Colonic mucosa (tissue), 4 donors: Measurements from ENCODE around the gene TIGAR. TPM values are rescaled to one million over a fixed set of nuclear protein-coding genes. Genes with fewer than 3 reads are reported as not detected.

ENCODE experiments used
- DNase-seq: peaks from one replicate; pipeline ENCODE4 v3.0.0-alpha.2; 2020
- H3K27ac ChIP-seq: fragments of 200-600 bp; one replicate; pipeline ENCODE4 v1.8.0; 2021
- H3K27me3 ChIP-seq: fragments of 200-600 bp; one replicate; pipeline ENCODE4 v1.8.0; 2021
- H3K36me3 ChIP-seq: fragments of 200-600 bp; one replicate; pipeline ENCODE4 v1.8.0; 2021
- H3K4me1 ChIP-seq: fragments of 200-600 bp; one replicate; pipeline ENCODE4 v1.8.0; 2021; ENCODE audit warnings: mild to moderate bottlenecking
- H3K4me3 ChIP-seq: fragments of 200-600 bp; one replicate; pipeline ENCODE4 v1.8.0; 2021
- H3K9ac ChIP-seq, 2 donors: one replicate each; pipeline ENCODE4 v1.7.0; 2013; ENCODE audit warnings: control low read depth in 2 of 2, low read depth in 2 of 2, low read length in 2 of 2
- H3K9me3 ChIP-seq: fragments of 200-600 bp; one replicate; pipeline ENCODE4 v1.8.0; 2021
- CTCF ChIP-seq: fragments of 200-600 bp; IDR thresholded peaks from one replicate; pipeline ENCODE4 v1.8.0; 2022; ENCODE audit warnings: antibody characterized with exemption, mild to moderate bottlenecking
- intact Hi-C: fragments of 100-400 bp; cut with DNase I; formaldehyde crosslinking; loops from one replicate; pipeline ENCODE4 v1.14.1; 2022
- total RNA-seq, 2 donors: library from RNA; stranded (reverse); fragmentation: NEBNext Ultra II Directional in 1 of 2; extraction: Animal tissue kit (Norgen Biotek cat#: 25700) in 1 of 2; gene quantifications; one replicate each; pipeline ENCODE4 v1.2.1, GENCODE V29; 2021
- donor health status: healthy.
- donor health status: DM: no; HTN: no; CAD: no.
- donor health status: DM: no; HTN: no; CAD: no.

The TIGAR gene
- total RNA-seq, 2 donors from 2014 or later: 14.1 to 17.7 TPM

GRCh38 chr12:4293299-4293965 is 27.6 kb upstream of the TIGAR start:
- Histone ChIP-seq H3K4me1 (no peaks in the 10 kb centered on the region), H3K36me3 (peaks cover 5% of the 10 kb centered on the region)
- DNase-seq: no peak

DNA sequence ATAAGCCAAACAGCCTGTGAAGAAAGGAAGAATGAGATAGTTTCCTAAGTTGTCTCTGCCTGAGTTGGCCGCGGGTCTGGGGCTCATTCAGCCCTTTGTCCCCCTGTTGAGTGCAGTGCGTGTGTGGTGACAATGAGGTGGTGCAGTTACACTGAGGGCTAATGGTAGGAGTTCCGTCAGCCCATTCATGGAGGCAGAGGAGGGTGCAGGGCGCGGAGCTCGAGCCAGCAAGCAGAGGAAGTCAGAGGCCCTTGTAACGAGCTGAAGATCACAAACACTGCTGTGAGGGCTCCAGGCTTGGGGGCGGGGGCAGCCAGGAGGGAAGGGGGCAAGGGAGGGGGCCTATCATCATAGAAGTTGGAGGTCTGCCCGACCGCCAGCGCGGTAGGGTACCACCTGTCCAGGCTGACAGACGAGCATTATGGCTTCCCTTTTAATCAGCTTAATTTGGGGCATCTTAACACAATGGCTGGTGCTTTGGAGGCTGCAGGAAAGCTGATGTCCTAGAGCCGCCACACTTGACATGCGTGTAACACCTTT is 27.0 kb upstream of the TIGAR start:
- no peak overlapping the region for H3K27ac ChIP-seq
- H3K27me3 ChIP-seq: no peaks in the 10 kb centered on the region
- H3K36me3 ChIP-seq: peaks cover under 1% of the 10 kb centered on the region
- TF ChIP-seq CTCF: no peak
- no peak overlapping the region for H3K4me3 ChIP-seq
- H3K9me3 ChIP-seq: no peaks in the 10 kb centered on the region
- intact Hi-C loops: no loop called here
- no peak for DNase-seq
- H3K4me1 ChIP-seq: no peaks in the 10 kb centered on the region
- H3K9ac ChIP-seq: no peak overlapping the region

More at GRCh38 chr12:4293299-4293965, 27.6 kb upstream of the TIGAR start:
- Histone ChIP-seq H3K27me3 (no peaks in the 10 kb centered on the region), H3K9ac (no peak overlapping the region), H3K27ac (no peak overlapping the region), H3K9me3 (no peaks in the 10 kb centered on the region), H3K4me3 (no peak overlapping the region)
- TF ChIP-seq CTCF: no peak
- intact Hi-C loops: no loop called here

GRCh38 chr12:4296751-4297150 is 24.3 kb upstream of the TIGAR start:
- no peak for DNase-seq
- Histone ChIP-seq H3K27ac (no peak overlapping the region), H3K4me1 (no peaks in the 10 kb centered on the region), H3K27me3 (no peaks in the 10 kb centered on the region), H3K36me3 (no peaks in the 10 kb centered on the region), H3K9me3 (no peaks in the 10 kb centered on the region), H3K9ac (no peak overlapping the region), H3K4me3 (no peak overlapping the region)
- intact Hi-C loops: no loop called here
- no peak for TF ChIP-seq CTCF

DNA sequence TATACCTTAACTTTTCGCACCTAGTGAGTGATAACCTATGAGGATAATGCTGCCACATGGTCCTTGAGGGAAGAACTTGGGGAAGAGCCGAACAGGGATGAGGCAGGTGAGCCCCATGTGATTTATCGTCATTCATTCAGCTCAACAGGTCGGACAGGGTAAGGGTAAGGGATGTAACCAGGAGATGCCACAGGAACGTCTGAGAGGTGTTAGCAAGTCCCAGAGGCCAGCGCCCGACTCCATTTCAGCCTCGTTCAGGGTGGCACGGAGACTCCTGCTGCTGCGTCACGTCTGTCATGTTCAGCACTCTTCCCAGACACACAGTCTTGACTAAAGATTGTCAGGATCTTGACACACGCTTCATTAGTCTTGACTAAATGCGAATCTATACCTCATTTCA is 23.4 kb upstream of the TIGAR start:
- H3K27me3 ChIP-seq: no peaks in the 10 kb centered on the region
- H3K27ac ChIP-seq: no peak overlapping the region
- DNase-seq: no peak
- H3K9ac ChIP-seq: no peak overlapping the region
- no peak overlapping the region for H3K4me3 ChIP-seq
- intact Hi-C loops: no loop called here
- no peaks in the 10 kb centered on the region for H3K9me3 ChIP-seq
- H3K4me1 ChIP-seq: no peaks in the 10 kb centered on the region
- H3K36me3 ChIP-seq: no peaks in the 10 kb centered on the region
- TF ChIP-seq CTCF: no peak

- Histone ChIP-seq H3K9ac (no peak overlapping the region), H3K4me1 (peaks cover 7% of the 10 kb centered on the region), H3K27ac (no peak overlapping the region), H3K36me3 (no peaks in the 10 kb centered on the region), H3K9me3 (no peaks in the 10 kb centered on the region), H3K27me3 (no peaks in the 10 kb centered on the region), H3K4me3 (no peak overlapping the region)
- no peak for TF ChIP-seq CTCF
- DNase-seq: no peak
- intact Hi-C loops: no loop called here
Measured at GRCh38 chr12:4300883-4301282, 20.1 kb upstream of the TIGAR start.
